Measurements from ENCODE around the gene CADPS2. TPM values are rescaled to one million over a fixed set of nuclear protein-coding genes. Genes with fewer than 3 reads are reported as not detected.

The CADPS2 gene
- total RNA-seq, 2 donors from 2014 or later = 16.4 to 32.5 TPM

DNA sequence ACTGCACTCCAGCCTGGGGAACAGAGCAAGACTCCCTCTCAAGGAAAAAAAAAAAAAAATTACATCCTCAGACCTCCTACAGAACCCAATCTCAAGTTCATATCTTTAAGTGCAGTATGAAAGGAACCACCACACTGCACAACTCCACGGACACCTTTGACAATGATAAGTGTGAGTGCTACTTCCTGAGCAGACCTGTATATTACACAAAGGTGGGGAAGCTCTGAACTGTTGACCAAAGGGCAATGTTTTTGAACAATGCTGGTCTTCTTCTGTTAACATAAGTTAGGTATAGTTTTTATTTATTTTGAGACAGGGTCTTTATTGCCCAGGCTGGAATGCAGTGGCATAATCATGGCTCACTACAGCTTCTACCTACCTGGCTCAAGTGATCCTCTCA is 129.4 kb downstream of the CADPS2 start:
- Histone ChIP-seq H3K9me3 (no peaks in the 10 kb centered on the region), H3K36me3 (no peaks in the 10 kb centered on the region), H3K27me3 (replicated peaks; ENCODE audit: insufficient read depth) (no peaks in the 10 kb centered on the region), H3K4me1 (ENCODE audit: control insufficient read depth in 1 of 2, low read depth in 2 of 2) (no peaks in the 10 kb centered on the region), H3K27ac (no peak overlapping the region), H3K4me3 (no peak overlapping the region)
- TF ChIP-seq, protein P1, sequence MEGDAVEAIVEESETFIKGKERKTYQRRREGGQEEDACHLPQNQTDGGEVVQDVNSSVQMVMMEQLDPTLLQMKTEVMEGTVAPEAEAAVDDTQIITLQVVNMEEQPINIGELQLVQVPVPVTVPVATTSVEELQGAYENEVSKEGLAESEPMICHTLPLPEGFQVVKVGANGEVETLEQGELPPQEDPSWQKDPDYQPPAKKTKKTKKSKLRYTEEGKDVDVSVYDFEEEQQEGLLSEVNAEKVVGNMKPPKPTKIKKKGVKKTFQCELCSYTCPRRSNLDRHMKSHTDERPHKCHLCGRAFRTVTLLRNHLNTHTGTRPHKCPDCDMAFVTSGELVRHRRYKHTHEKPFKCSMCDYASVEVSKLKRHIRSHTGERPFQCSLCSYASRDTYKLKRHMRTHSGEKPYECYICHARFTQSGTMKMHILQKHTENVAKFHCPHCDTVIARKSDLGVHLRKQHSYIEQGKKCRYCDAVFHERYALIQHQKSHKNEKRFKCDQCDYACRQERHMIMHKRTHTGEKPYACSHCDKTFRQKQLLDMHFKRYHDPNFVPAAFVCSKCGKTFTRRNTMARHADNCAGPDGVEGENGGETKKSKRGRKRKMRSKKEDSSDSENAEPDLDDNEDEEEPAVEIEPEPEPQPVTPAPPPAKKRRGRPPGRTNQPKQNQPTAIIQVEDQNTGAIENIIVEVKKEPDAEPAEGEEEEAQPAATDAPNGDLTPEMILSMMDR (IDR thresholded peaks at IDR 0.05) = no peak
- no peak for ATAC-seq (ENCODE audit: insufficient number of reproducible peaks, low FRiP score, low read depth)
- no peak for DNase-seq (ENCODE audit: low spot score)

- H3K4me3 ChIP-seq = no peak overlapping the region
- TF ChIP-seq, protein P1 (IDR thresholded peaks at IDR 0.05) = no peak
These were observed 130.6 kb downstream of the CADPS2 start for GRCh38 chr7:122755696-122756095.

DNA sequence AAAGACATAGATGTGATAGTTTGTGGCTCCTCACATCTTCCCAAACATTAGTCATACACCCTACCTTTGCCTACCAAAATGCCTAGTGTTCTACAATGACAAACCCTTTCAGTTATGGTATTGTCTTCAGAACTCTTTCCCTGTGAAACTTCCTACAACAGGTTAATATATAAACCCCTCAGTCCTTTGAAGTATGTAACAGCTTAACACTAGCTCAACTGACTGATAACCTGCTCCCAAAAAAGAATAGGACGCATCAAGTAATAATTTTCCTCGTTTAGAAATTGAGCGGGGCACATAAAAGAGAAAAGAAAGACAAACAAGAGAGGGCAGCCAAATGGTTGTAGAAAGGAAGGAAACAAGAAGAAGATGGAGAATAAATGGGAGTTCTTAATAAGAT is 133.7 kb downstream of the CADPS2 start:
- no peaks in the 10 kb centered on the region for H3K9me3 ChIP-seq
- no peaks in the 10 kb centered on the region for H3K4me1 ChIP-seq (ENCODE audit: control insufficient read depth in 1 of 2, low read depth in 2 of 2)
- H3K4me3 ChIP-seq = no peak overlapping the region
- no peaks in the 10 kb centered on the region for H3K27me3 ChIP-seq (replicated peaks; ENCODE audit: insufficient read depth)
- TF ChIP-seq, protein P1 (IDR thresholded peaks at IDR 0.05) = no peak
- no peaks in the 10 kb centered on the region for H3K36me3 ChIP-seq
- DNase-seq (ENCODE audit: low spot score) = no peak
- no peak overlapping the region for H3K27ac ChIP-seq
- ATAC-seq (ENCODE audit: insufficient number of reproducible peaks, low FRiP score, low read depth) = no peak

More at GRCh38 chr7:122755696-122756095, 130.6 kb downstream of the CADPS2 start:
- no peak for ATAC-seq (ENCODE audit: insufficient number of reproducible peaks, low FRiP score, low read depth)
- H3K27me3 ChIP-seq (replicated peaks; ENCODE audit: insufficient read depth) = no peaks in the 10 kb centered on the region
- no peaks in the 10 kb centered on the region for H3K4me1 ChIP-seq (ENCODE audit: control insufficient read depth in 1 of 2, low read depth in 2 of 2)
- DNase-seq (ENCODE audit: low spot score) = no peak
- no peaks in the 10 kb centered on the region for H3K9me3 ChIP-seq
- H3K27ac ChIP-seq = no peak overlapping the region
- H3K36me3 ChIP-seq = no peaks in the 10 kb centered on the region

DNA sequence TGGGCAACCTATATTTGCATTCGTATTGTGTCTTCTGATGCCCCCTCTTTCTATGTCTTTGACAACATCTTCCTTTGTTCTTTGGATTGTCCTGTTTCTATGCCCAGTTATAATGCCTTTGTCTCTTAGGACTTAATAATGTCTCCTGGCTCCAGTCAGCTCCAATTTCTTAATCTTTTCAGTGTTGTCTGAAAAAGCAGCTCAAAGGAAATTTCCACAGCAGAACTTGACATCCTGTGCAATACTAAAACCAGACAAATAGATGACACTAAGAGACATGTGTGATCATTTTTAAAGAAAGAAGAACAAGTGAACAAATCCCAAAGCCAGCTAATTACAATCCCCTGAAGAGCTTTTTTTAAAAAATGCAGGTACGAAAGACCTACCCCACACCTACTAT is 135.9 kb downstream of the CADPS2 start:
- H3K4me1 ChIP-seq (ENCODE audit: control insufficient read depth in 1 of 2, low read depth in 2 of 2) = no peaks in the 10 kb centered on the region
- no peak for ATAC-seq (ENCODE audit: insufficient number of reproducible peaks, low FRiP score, low read depth)
- H3K27me3 ChIP-seq (replicated peaks; ENCODE audit: insufficient read depth) = no peaks in the 10 kb centered on the region
- no peaks in the 10 kb centered on the region for H3K36me3 ChIP-seq
- no peak overlapping the region for H3K4me3 ChIP-seq
- no peak for DNase-seq (ENCODE audit: low spot score)
- TF ChIP-seq, protein P1 (IDR thresholded peaks at IDR 0.05) = no peak
- H3K27ac ChIP-seq = no peak overlapping the region
- H3K9me3 ChIP-seq = no peaks in the 10 kb centered on the region

- no peak for ATAC-seq (ENCODE audit: insufficient number of reproducible peaks, low FRiP score, low read depth)
- Histone ChIP-seq H3K4me1 (ENCODE audit: control insufficient read depth in 1 of 2, low read depth in 2 of 2) (no peaks in the 10 kb centered on the region), H3K9me3 (no peaks in the 10 kb centered on the region), H3K27ac (no peak overlapping the region), H3K36me3 (no peaks in the 10 kb centered on the region), H3K4me3 (no peak overlapping the region), H3K27me3 (replicated peaks; ENCODE audit: insufficient read depth) (no peaks in the 10 kb centered on the region)
- no peak for DNase-seq (ENCODE audit: low spot score)
- TF ChIP-seq, protein P1 (IDR thresholded peaks at IDR 0.05) = no peak
These were observed 138.1 kb downstream of the CADPS2 start for GRCh38 chr7:122748195-122748594.
